HepG2 (cell line): ENCODE measurements around the gene ATP1A1.
A peak's percentile ranks its signal among the peaks of the same experiment; 100 is the strongest.

Experiments
- CEBPZ ChIP-seq: IDR thresholded peaks from 2 replicates; pipeline ENCODE4 v1.6.1; 2012; ENCODE audit warnings: low read length, improper control_type of control experiment
- CTCF ChIP-seq: sonication (generic); formaldehyde crosslinking; IDR thresholded peaks from 2 replicates; pipeline ENCODE4 v1.5.0; 2020; ENCODE audit warnings: mild to moderate bottlenecking, missing genetic modification reagents, moderate library complexity
- GABPA ChIP-seq, 2 experiments: IDR thresholded peaks; 2 replicates each; pipeline ENCODE4 v1.6.1; 2011 to 2016; ENCODE audit warnings: low read depth in 2 of 2, low read length in 1 of 2, missing biosample characterization in 1 of 2, missing genetic modification characterization in 1 of 2
- GATAD2A ChIP-seq: IDR thresholded peaks from 2 replicates; pipeline ENCODE4 v1.6.1; 2016
- HNRNPUL1 ChIP-seq: fragments of 200-400 bp; formaldehyde crosslinking; IDR thresholded peaks from 2 replicates; pipeline ENCODE4 v1.6.1; 2017; ENCODE audit warnings: low read depth, mild to moderate bottlenecking, low read length, moderate library complexity
- JUN ChIP-seq: sonication (generic); formaldehyde crosslinking; IDR thresholded peaks from 2 replicates; pipeline ENCODE4 v1.4.0; 2020; ENCODE audit warnings: mild to moderate bottlenecking, missing genetic modification reagents
- NFE2L1 ChIP-seq: sonication (generic); formaldehyde crosslinking; IDR thresholded peaks from 2 replicates; pipeline ENCODE4 v1.4.0; 2020; ENCODE audit warnings: missing genetic modification reagents, mild to moderate bottlenecking, borderline replicate concordance
- NFIC ChIP-seq: IDR thresholded peaks from 2 replicates; pipeline ENCODE4 v1.6.1; 2012; ENCODE audit warnings: mild to moderate bottlenecking, low read length, inconsistent platforms
- POLR2AphosphoS5 ChIP-seq: IDR thresholded peaks from 2 replicates; pipeline ENCODE4 v1.6.1; 2012; ENCODE audit warnings: low read depth, low read length
- RELA ChIP-seq: sonication (generic); formaldehyde crosslinking; IDR thresholded peaks from 2 replicates; pipeline ENCODE4 v1.4.0; 2020; ENCODE audit warnings: missing genetic modification reagents
- RXRA ChIP-seq: sonication (generic); formaldehyde crosslinking; IDR thresholded peaks from 2 replicates; pipeline ENCODE4 v1.5.1; 2020; ENCODE audit warnings: missing genetic modification reagents
- ZIK1 ChIP-seq: sonication (generic); formaldehyde crosslinking; IDR thresholded peaks from 2 replicates; pipeline ENCODE4 v1.5.0; 2020; ENCODE audit warnings: mild to moderate bottlenecking, low read depth, missing genetic modification reagents, borderline replicate concordance

GRCh38 chr1:116420417-116421200, 47.6 kb downstream of the ATP1A1 start:
- TF ChIP-seq RXRA (CRISPR knock-in tag) (no peak), ZIK1 (no peak), CEBPZ (no peak), HNRNPUL1 (no peak), NFIC (no peak), GATAD2A (CRISPR knock-in tag) (peak; percentile 44; the same call in 1 of the 2 replicates), RELA (CRISPR knock-in tag) (no peak), GABPA (IDR thresholded peaks at IDR 0.05; ENCODE audit: low read depth, low read length) (no peak), GABPA (CRISPR knock-in tag; IDR thresholded peaks at IDR 0.05; ENCODE audit: low read depth) (no peak), CTCF (no peak), NFE2L1 (CRISPR knock-in tag) (no peak), JUN (CRISPR knock-in tag) (no peak), POLR2AphosphoS5 (no peak)
